Cardiac muscle cell (in vitro differentiated cells and primary cell): ENCODE measurements around the gene IFT172. TPM values are rescaled to one million over a fixed set of nuclear protein-coding genes. Genes with fewer than 3 reads are reported as not detected.

ENCODE experiments used
- DNase-seq, 2 donors: peaks; one replicate each; pipeline versions ENCODE4 v3.0.0 to v3.0.0-alpha.2; 2010 to 2017; ENCODE audit warnings: low read depth in 1 of 2, low spot score in 1 of 2
- H3K27ac ChIP-seq: fragments of 200-600 bp; sonication (generic); 2 replicates; pipeline ENCODE4 v1.5.1; 2016
- H3K27me3 ChIP-seq: fragments of 200-600 bp; sonication (generic); 2 replicates; pipeline ENCODE4 v1.6.0; 2016; ENCODE audit warnings: control low read depth
- H3K36me3 ChIP-seq: fragments of 200-600 bp; sonication (generic); 2 replicates; pipeline ENCODE4 v1.5.1; 2016; ENCODE audit warnings: control low read depth
- H3K4me1 ChIP-seq: fragments of 200-600 bp; sonication (generic); 2 replicates; pipeline ENCODE4 v1.8.1; 2017; ENCODE audit warnings: low read depth, mild to moderate bottlenecking, mixed run types
- H3K4me3 ChIP-seq: fragments of 200-600 bp; sonication (generic); 2 replicates; pipeline ENCODE4 v1.5.1; 2016; ENCODE audit warnings: mild to moderate bottlenecking
- H3K9me3 ChIP-seq: fragments of 200-600 bp; sonication (generic); 2 replicates; pipeline ENCODE4 v1.5.1; 2017; ENCODE audit warnings: low read depth, mild to moderate bottlenecking, control low read depth
- CTCF ChIP-seq: IDR thresholded peaks from 2 replicates; pipeline ENCODE4 v1.5.1; 2012; ENCODE audit warnings: low read depth, mild to moderate bottlenecking, low read length
- polyA plus RNA-seq: library from polyadenylated mRNA; unstranded; fragments of >200 nt; fragmentation: Nextera tagmentation; extraction: Ambion mirVana; gene quantifications from 2 replicates; pipeline ENCODE4 v1.2.1, GENCODE V29; 2016
- total RNA-seq: library from RNA; depleted of rRNA; stranded (reverse); fragments of >200 nt; gene quantifications from 2 replicates; pipeline ENCODE4 v1.2.3, GENCODE V29; 2016

The IFT172 gene
- total and polyA plus RNA-seq, 2 experiments from 2014 or later = 35.1 to 37.6 TPM

DNA sequence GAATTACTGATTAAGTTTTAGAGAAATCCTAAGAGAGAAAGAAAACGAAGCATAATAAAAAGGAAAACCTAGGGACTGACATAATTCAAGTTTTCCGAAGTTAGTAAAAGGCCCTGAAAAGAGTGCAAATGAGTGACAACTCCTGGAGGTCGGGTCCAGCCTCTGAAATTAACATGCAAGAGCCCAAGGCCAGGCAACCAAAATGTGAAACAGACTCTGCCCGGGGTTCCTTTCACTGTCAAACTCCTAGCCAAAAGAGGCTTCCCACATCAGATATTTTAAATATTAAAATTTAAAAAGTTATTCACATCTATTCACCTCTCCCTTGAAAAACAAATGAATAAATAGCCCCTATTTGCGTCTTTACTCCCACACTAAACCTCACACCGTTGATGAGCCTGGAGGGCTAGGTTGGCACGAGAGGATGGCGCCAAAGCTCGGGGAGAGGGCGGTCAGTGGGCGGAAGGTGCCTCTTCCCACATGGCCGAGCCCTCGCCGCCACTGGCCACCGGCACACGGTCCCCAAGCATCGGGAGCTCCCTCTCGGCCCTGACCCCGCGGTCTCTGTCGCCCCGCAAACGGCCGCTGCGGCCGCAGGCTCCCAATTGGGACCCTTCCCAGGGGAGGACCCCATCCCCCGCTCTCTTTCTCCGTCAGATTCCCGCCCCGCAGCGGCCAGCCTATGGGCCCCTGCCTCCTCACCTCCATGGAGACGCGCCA lies 80.8 kb downstream of the IFT172 start:
- Histone ChIP-seq H3K27me3 (no peaks in the 10 kb centered on the region), H3K4me3 (peak overlapping the region; percentile 72), H3K4me1 (peaks cover 13% of the 10 kb centered on the region), H3K36me3 (no peaks in the 10 kb centered on the region), H3K27ac (peak overlapping the region; percentile 84), H3K9me3 (no peaks in the 10 kb centered on the region)
- DNase-seq = peak in 1 of 2 donors; percentile 11
- no peak for TF ChIP-seq CTCF

- Histone ChIP-seq H3K27me3 (no peaks in the 10 kb centered on the region), H3K4me3 (peak overlapping the region; percentile 72), H3K27ac (peak overlapping the region; percentile 52), H3K9me3 (no peaks in the 10 kb centered on the region), H3K36me3 (no peaks in the 10 kb centered on the region), H3K4me1 (peaks cover 13% of the 10 kb centered on the region)
- TF ChIP-seq CTCF = peak; percentile 54
- DNase-seq = peak; percentile 65 to 78
Observed at GRCh38 chr2:27407798-27408491, 81.6 kb downstream of the IFT172 start.

DNA sequence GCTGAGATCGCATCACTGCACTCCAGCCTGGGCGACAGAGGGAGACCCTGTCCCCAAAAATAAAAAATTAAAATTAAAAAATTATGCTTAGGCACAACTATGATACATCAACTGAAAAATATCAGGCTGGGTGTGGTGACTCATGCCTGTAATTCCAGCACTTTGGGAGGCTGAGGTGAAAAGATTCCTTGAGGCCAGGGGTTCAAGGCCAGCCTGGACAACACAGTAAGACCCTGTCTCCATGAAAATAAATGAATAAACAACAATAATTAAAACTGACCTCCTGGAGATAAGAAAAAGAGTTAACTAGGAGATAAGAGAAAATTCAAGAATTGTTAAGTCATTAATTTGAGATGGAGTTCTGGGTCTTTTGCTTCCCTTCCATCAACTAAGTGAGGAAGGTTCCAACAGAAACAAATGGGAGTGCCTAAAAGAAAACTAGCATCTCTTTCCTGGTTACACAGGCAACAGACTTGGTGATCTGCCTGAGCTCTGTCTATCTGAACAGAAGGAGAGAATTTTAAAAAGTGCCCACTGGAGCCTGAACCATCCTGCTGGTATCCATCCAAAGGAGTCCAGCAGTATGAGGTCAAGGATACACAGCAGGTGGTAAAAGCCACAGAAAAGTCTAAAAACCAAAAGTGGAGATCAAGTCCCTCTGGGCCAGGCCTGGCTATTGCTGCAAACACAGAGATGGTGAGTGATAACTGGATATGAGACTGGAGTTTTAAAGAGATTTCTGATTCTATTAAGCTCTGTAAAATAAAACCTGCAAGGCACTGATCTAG lies 89.0 kb downstream of the IFT172 start:
- Histone ChIP-seq H3K9me3 (no peaks in the 10 kb centered on the region), H3K4me1 (no peaks in the 10 kb centered on the region), H3K27ac (no peak overlapping the region), H3K4me3 (no peak overlapping the region), H3K36me3 (no peaks in the 10 kb centered on the region), H3K27me3 (no peaks in the 10 kb centered on the region)
- DNase-seq = no peak
- no peak for TF ChIP-seq CTCF

GRCh38 chr2:27398962-27399361 lies 90.6 kb downstream of the IFT172 start:
- no peak for TF ChIP-seq CTCF
- H3K36me3 ChIP-seq = no peaks in the 10 kb centered on the region
- no peaks in the 10 kb centered on the region for H3K27me3 ChIP-seq
- no peaks in the 10 kb centered on the region for H3K9me3 ChIP-seq
- DNase-seq = no peak
- H3K4me1 ChIP-seq = no peaks in the 10 kb centered on the region
- no peak overlapping the region for H3K27ac ChIP-seq
- H3K4me3 ChIP-seq = no peak overlapping the region

Other genes with a start within 250 kb of the IFT172 start
- gene SLC30A3, start 226.7 kb downstream of the IFT172 start, total RNA-seq = 75.1 and 84.7 TPM in 2 replicates
- 111 and 139 TPM in 2 replicates for gene SLC30A3, start 226.7 kb downstream of the IFT172 start, polyA plus RNA-seq
- gene DNAJC5G, start 214.3 kb downstream of the IFT172 start, total RNA-seq = 3.6 and 14.1 TPM in 2 replicates
- gene DNAJC5G, start 214.3 kb downstream of the IFT172 start, polyA plus RNA-seq = 4.4 and 7.5 TPM in 2 replicates
- gene TRIM54, start 207.3 kb downstream of the IFT172 start, total RNA-seq = 53.1 and 65.9 TPM in 2 replicates
- gene TRIM54, start 207.3 kb downstream of the IFT172 start, polyA plus RNA-seq = 41.6 and 46.7 TPM in 2 replicates
- 6.6 and 14.8 TPM in 2 replicates for gene UCN, start 181.3 kb downstream of the IFT172 start, total RNA-seq
- gene UCN, start 181.3 kb downstream of the IFT172 start, polyA plus RNA-seq = 3.2 and 5.8 TPM in 2 replicates
- 56.3 and 88.7 TPM in 2 replicates for gene MPV17, start 166.6 kb downstream of the IFT172 start, total RNA-seq
- gene MPV17, start 166.6 kb downstream of the IFT172 start, polyA plus RNA-seq = 70.8 and 90.5 TPM in 2 replicates
- gene GTF3C2, start 133.0 kb downstream of the IFT172 start, total RNA-seq = 35.1 and 38.2 TPM in 2 replicates
- gene GTF3C2, start 133.0 kb downstream of the IFT172 start, polyA plus RNA-seq = 47.7 and 56.8 TPM in 2 replicates
- gene EIF2B4, start 119.4 kb downstream of the IFT172 start, total RNA-seq = 30.5 and 41.5 TPM in 2 replicates
- 93.9 and 94.9 TPM in 2 replicates for gene EIF2B4, start 119.4 kb downstream of the IFT172 start, polyA plus RNA-seq
- gene SNX17, start 119.1 kb downstream of the IFT172 start, total RNA-seq = 91.9 and 141 TPM in 2 replicates
- 130 and 135 TPM in 2 replicates for gene SNX17, start 119.1 kb downstream of the IFT172 start, polyA plus RNA-seq
- 29.7 and 31.7 TPM in 2 replicates for gene ZNF513, start 109.0 kb downstream of the IFT172 start, total RNA-seq
- gene ZNF513, start 109.0 kb downstream of the IFT172 start, polyA plus RNA-seq = 32.2 and 35.8 TPM in 2 replicates
- 96.2 and 101 TPM in 2 replicates for gene PPM1G, start 80.2 kb downstream of the IFT172 start, total RNA-seq
- 84.8 and 93.0 TPM in 2 replicates for gene PPM1G, start 80.2 kb downstream of the IFT172 start, polyA plus RNA-seq
- 82.1 and 122 TPM in 2 replicates for gene NRBP1, start 61.1 kb downstream of the IFT172 start, total RNA-seq
- 147 and 185 TPM in 2 replicates for gene NRBP1, start 61.1 kb downstream of the IFT172 start, polyA plus RNA-seq
- gene KRTCAP3, start 47.4 kb downstream of the IFT172 start, total RNA-seq = 1.3 and 2.8 TPM in 2 replicates
- 2.0 and 4.9 TPM in 2 replicates for gene KRTCAP3, start 47.4 kb downstream of the IFT172 start, polyA plus RNA-seq
- gene FNDC4, start 5.5 kb upstream of the IFT172 start, total RNA-seq = 39.4 and 53.4 TPM in 2 replicates
- 43.4 and 51.2 TPM in 2 replicates for gene FNDC4, start 5.5 kb upstream of the IFT172 start, polyA plus RNA-seq
- not detected in 2 replicates for gene GCKR, start 7.1 kb upstream of the IFT172 start, total RNA-seq
- not detected in 2 replicates for gene GCKR, start 7.1 kb upstream of the IFT172 start, polyA plus RNA-seq
- gene ZNF512, start 93.3 kb upstream of the IFT172 start, total RNA-seq = 22.0 and 38.6 TPM in 2 replicates
- 20.7 and 35.5 TPM in 2 replicates for gene ZNF512, start 93.3 kb upstream of the IFT172 start, polyA plus RNA-seq
- gene CCDC121, start 139.3 kb upstream of the IFT172 start, total RNA-seq = 4.2 and 6.1 TPM in 2 replicates
- 5.1 and 6.1 TPM in 2 replicates for gene CCDC121, start 139.3 kb upstream of the IFT172 start, polyA plus RNA-seq
- gene GPN1, start 139.3 kb upstream of the IFT172 start, total RNA-seq = 24.1 and 30.0 TPM in 2 replicates
- gene GPN1, start 139.3 kb upstream of the IFT172 start, polyA plus RNA-seq = 51.6 and 52.5 TPM in 2 replicates
- 37.8 and 38.0 TPM in 2 replicates for gene SUPT7L, start 173.9 kb upstream of the IFT172 start, total RNA-seq
- gene SUPT7L, start 173.9 kb upstream of the IFT172 start, polyA plus RNA-seq = 34.3 and 38.3 TPM in 2 replicates
- gene SLC4A1AP, start 174.1 kb upstream of the IFT172 start, total RNA-seq = 30.2 and 34.8 TPM in 2 replicates
- gene SLC4A1AP, start 174.1 kb upstream of the IFT172 start, polyA plus RNA-seq = 35.9 and 40.3 TPM in 2 replicates